ENCODE results near the gene MKRN3.
"Not testable (repeated sequence)": the region's sequence is repeated elsewhere in the genome, so short reads cannot be mapped to it uniquely, and the experiment has no call there.

The MKRN3 gene

DNA sequence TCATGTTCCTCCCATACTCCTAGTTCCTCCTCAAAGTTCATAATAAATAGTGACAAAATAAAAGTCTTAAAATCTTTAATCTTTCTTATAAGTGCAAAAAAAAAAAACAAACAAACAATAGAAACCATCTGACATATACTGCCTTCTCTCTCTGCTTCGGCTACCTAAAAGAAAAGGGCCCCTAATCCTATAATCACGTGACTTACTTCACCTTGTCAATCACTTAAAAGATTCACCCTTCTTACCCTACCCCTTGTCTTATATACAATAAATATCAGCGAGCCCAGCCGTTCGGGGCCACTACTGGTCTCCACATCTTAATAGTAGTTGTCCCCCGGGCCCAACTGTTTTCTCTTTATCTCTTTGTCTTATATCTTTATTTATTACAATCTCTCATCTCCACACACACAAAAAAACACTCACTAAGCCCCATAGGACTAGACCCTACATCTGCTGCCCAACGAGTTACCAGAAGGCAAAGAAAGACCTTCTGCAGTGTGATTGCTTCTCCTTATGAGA, 28.8 kb downstream of the MKRN3 start:
- DNase-seq, result no peak

DNA sequence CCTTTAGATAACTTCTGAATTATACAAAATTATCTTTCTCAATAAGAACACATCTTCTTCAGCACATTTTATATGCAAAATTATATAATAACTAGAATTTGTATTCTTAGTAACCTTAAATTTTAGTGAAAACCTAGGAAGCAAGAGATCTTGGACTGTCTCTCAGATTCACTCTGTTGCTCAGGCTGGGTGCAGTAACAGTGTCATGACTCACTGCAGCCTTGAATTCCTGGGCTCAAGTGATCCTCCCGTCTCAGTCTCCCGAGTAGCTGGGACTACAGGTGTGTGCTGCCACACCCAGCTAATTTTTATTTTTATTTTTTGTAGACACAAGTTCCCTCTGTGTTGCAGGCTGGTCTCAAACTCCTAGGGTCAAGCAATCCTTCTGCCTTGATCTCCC, 29.9 kb downstream of the MKRN3 start:
- DNase-seq, result no peak

DNA sequence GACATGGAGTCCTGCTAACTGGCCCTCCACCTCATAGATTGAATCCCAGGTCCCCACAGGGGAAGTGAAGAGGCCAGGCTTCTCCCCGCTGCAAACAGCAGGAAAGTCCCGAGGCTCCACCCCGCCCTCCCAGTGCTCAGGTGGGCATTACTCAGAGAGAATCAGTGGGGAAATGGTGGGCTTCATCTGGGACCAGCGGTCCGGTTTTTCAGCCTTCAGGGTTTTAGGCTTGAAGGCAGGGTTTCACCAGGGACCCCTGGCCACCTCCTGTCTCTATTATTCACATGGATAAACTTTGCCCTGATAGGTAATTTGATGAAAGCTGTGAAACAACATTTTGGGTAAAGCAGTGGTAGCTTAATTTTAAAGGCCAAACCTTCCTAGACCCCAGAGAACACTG, 31.3 kb downstream of the MKRN3 start:
- no peak for DNase-seq

DNA sequence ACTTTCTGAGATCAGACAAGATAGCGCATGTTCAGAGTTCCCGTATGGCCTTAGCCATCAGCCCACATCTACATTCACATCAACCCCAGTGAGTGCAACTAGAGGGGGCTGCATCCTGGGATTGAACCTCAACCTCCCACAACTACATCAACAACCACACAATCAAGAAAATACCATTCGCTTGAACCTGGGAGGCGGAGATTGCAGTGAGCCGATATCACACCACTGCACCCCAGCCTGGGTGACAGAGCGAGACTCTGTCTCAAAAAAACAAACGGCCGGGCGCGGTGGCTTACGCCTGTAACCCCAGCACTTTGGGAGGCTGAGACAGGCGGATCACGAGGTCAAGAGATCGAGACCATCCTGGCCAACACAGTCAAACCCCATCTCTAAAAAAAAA, 31.8 kb downstream of the MKRN3 start:
- not testable (repeated sequence) for DNase-seq

DNA sequence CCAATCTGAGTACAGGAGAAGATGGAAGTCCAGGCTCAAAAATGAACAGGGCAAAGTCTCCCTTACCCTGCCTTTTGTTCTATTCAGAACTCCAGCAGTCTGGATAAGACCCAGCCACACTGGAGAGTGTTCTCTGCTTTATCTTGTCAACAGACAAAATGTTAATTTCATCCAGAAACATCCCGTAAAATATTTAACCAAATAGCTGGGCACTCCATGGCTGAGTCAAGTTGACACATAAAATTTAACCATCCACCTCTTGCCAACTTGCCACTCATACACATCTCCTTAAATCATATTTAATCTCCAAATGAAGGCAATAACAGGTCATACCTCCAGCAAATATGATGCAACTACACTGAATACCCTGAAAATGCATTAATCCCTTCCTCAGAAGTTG, 33.6 kb downstream of the MKRN3 start:
- DNase-seq, result no peak

DNA sequence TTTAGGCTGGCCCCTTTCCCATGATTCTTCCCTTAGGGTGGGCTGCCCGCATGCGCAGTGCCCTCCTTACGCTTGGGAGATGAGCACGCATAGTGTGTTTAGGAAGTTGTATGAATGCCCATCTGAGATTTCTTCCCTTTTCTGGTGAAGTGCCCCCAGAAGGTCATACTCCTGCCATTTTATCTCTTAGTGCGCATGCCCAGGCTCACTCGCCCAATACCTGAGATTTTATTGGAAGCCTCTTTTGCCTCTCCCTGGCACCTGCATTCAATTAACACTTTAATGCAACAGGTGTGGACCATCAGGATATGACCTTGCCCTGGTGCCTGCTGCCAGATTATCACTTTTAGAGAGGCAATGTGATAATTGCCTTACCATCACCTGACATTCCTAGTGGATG, 36.6 kb downstream of the MKRN3 start:
- DNase-seq, result no peak

DNA sequence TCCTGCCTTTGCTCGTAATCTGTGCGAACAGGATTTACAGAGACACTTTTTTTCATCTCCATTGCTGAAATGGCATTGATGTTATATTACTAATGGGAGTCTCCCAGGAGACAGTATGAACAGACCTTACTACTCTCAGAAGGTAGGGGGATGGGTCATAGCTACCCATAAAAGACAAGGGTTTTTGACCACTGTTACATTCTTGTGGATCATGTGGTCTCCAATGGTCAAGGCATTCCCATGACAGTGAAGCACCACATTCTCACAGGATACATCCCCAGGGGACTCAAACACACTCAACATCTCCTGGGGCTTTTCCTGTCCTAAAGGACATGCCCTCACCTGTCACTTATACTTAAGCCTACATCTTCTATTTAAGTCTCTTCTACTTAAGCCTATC, 40.8 kb downstream of the MKRN3 start:
- no peak for DNase-seq

DNA sequence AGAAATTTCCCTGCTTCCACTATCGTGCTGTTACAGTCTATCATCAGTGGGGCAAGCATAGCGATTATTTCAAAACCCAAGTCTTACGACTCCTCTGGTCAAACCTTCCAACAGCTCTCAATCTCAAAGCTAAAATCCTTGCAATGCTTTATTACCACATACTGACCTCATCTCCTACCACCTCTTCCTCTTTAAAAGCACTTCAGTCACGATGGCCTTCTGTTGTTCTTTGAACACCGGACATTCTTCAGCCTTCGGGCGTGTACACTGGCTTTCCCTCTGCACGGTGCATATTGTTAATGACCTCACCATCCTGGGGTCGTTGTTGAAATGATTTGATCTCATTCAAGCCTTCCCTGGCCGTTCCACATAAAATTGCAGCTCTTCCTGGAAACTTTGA, 51.1 kb downstream of the MKRN3 start:
- no peak for DNase-seq

Data from DMS79 (cell line).